GM20000 (cell line): ENCODE measurements around the gene XG.

Source experiments
- DNase-seq: peaks from one replicate; pipeline ENCODE4 v3.0.0; 2012; ENCODE audit warnings: low spot score
- TF ChIP-seq, protein P1 (sequence below): IDR thresholded peaks from 2 replicates; pipeline ENCODE4 v1.5.1; 2012; ENCODE audit warnings: mild to moderate bottlenecking, control low read depth; ENCODE audit errors: extremely low read depth, missing control alignments

XG gene

DNA sequence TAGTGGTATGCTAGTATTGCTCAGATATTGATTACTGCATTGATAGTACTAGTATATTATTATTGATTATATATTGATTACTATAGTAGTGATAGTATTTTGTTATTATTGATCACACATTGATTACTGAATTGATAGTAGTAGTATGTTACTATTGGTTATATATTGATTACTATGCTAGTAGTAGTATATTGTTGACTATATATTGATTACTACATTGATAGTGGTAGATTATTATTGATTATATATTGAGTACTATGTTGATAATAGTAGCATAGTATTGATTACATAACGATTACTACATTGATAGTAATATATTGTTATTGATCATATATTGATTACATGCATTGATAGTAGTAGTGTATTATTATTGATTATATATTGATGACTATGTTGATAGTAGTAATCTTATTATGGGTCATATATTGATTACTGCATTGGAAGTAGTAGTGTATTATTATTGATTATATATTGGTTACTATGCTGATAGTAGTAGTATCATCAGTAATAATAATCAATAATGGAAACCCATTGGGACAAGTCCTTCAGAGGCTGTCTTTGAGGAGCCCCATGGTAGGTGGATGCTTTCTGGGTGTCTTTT lies 107.5 kb downstream of the XG start:
- DNase-seq = no peak
- TF ChIP-seq, protein P1, sequence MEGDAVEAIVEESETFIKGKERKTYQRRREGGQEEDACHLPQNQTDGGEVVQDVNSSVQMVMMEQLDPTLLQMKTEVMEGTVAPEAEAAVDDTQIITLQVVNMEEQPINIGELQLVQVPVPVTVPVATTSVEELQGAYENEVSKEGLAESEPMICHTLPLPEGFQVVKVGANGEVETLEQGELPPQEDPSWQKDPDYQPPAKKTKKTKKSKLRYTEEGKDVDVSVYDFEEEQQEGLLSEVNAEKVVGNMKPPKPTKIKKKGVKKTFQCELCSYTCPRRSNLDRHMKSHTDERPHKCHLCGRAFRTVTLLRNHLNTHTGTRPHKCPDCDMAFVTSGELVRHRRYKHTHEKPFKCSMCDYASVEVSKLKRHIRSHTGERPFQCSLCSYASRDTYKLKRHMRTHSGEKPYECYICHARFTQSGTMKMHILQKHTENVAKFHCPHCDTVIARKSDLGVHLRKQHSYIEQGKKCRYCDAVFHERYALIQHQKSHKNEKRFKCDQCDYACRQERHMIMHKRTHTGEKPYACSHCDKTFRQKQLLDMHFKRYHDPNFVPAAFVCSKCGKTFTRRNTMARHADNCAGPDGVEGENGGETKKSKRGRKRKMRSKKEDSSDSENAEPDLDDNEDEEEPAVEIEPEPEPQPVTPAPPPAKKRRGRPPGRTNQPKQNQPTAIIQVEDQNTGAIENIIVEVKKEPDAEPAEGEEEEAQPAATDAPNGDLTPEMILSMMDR = no peak

DNA sequence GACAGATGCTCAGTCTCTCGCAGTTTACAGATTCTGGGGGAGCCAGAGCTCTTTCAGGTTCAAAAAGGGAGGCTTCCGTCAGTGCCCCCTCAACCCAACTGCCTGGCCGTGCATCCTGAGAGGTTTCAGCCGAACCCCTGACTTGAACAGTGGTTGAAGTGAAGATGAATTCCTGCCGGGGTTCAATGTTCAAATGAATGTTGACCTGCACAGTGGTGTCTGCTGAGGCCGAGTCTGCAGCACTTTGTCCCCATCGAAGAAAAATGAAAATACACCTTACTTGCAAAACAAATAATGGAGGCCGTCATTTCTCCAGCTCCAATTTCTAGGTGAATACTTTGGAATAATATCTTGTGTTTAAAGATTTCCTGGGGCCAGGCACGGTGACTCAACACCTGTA lies 110.6 kb downstream of the XG start:
- TF ChIP-seq, protein P1 = no peak
- DNase-seq = no peak

DNA sequence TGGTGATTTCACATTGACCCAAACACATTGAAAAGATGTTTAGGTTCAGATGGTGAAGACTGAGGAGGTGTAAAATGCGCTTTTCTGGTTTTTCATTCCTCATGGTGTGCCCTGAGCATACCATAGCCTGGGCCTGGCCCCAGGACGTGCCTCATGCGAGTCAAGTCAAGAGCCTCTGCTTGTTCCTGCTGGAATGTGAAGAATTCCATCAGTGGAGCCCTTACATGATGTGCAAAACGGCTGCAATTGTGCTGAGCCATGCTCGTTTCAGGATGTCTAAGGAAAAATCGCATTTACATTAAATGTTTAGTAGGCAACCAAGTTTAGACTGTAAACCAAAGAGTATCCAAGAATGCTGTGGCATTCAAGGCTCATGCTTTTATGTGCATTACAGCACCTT lies 111.8 kb downstream of the XG start:
- no peak for DNase-seq
- TF ChIP-seq, protein P1 = no peak
